Measurements from ENCODE around the gene SORCS2. TPM values are rescaled to one million over a fixed set of nuclear protein-coding genes. Genes with fewer than 3 reads are reported as not detected.

SORCS2 gene
- total RNA-seq, 1 experiment from 2014 or later = 0.15 TPM

GRCh38 chr4:7355795-7356194 lies 163.5 kb downstream of the SORCS2 start:
- TF ChIP-seq CTCF (IDR thresholded peaks at IDR 0.05) (no peak), TCF7L2 (IDR thresholded peaks at IDR 0.05; ENCODE audit: low read depth, low read length) (no peak), POLR2AphosphoS5 (IDR thresholded peaks at IDR 0.05; ENCODE audit: low read depth, low read length) (no peak), REST (IDR thresholded peaks at IDR 0.05; ENCODE audit: insufficient read depth in 1 of 2, low read depth in 2 of 2, low read length in 1 of 2) (no peak), SIN3A (IDR thresholded peaks at IDR 0.05; ENCODE audit: borderline replicate concordance, insufficient read depth, low read depth, low read length) (no peak)
- Histone ChIP-seq H3K4me3 (ENCODE audit: low read depth in 2 of 2, low read length in 2 of 2) (no peak overlapping the region), H3K4me1 (ENCODE audit: control insufficient read depth, insufficient read depth, low read length) (no peaks in the 10 kb centered on the region), H3K27me3 (ENCODE audit: control insufficient read depth, insufficient read depth, low read length) (no peaks in the 10 kb centered on the region), H3K36me3 (ENCODE audit: control insufficient read depth, insufficient read depth, low read length) (no peaks in the 10 kb centered on the region), H3K27ac (ENCODE audit: low read length) (no peak overlapping the region), H3K9me3 (ENCODE audit: control insufficient read depth, insufficient read depth, low read depth, low read length) (no peaks in the 10 kb centered on the region)
- ATAC-seq (no peak), DNase-seq (ENCODE audit: low read depth, low spot score) (no peak)
- in situ Hi-C loops (cut with HindIII; ENCODE audit: low pct_unique_long_range_greater_than_20kb, low sequenced_read_pairs) = no loop called here
- ChIA-PET CTCF (no interaction called here), POLR2A (no interaction called here)
- intact Hi-C loops (cut with micrococcal nuclease; ENCODE audit: unreplicated experiment) = no loop called here
- no TSS peak for BruUV-seq (replicated peaks)

- Histone ChIP-seq H3K27me3 (ENCODE audit: control insufficient read depth, insufficient read depth, low read length) (no peaks in the 10 kb centered on the region), H3K36me3 (ENCODE audit: control insufficient read depth, insufficient read depth, low read length) (no peaks in the 10 kb centered on the region), H3K9me3 (ENCODE audit: control insufficient read depth, insufficient read depth, low read depth, low read length) (no peaks in the 10 kb centered on the region), H3K27ac (ENCODE audit: low read length) (no peak overlapping the region), H3K4me3 (ENCODE audit: low read depth in 2 of 2, low read length in 2 of 2) (no peak overlapping the region), H3K4me1 (ENCODE audit: control insufficient read depth, insufficient read depth, low read length) (no peaks in the 10 kb centered on the region)
- in situ Hi-C loops (cut with HindIII; ENCODE audit: low pct_unique_long_range_greater_than_20kb, low sequenced_read_pairs) = no loop called here
- CTCF ChIA-PET = no interaction called here
- DNase-seq (ENCODE audit: low read depth, low spot score) (no peak), ATAC-seq (no peak)
- TF ChIP-seq SIN3A (IDR thresholded peaks at IDR 0.05; ENCODE audit: borderline replicate concordance, insufficient read depth, low read depth, low read length) (no peak), POLR2AphosphoS5 (IDR thresholded peaks at IDR 0.05; ENCODE audit: low read depth, low read length) (no peak), CTCF (IDR thresholded peaks at IDR 0.05) (no peak), REST (IDR thresholded peaks at IDR 0.05; ENCODE audit: insufficient read depth in 1 of 2, low read depth in 2 of 2, low read length in 1 of 2) (no peak), TCF7L2 (IDR thresholded peaks at IDR 0.05; ENCODE audit: low read depth, low read length) (no peak)
- POLR2A ChIA-PET = no interaction called here
- BruUV-seq (replicated peaks) = no TSS peak
- intact Hi-C loops (cut with micrococcal nuclease; ENCODE audit: unreplicated experiment) = no loop called here
Measured at GRCh38 chr4:7356667-7357310, 164.5 kb downstream of the SORCS2 start.

Data from Panc1 (cell line).